Islet of Langerhans (tissue), 1 donor: Measurements from ENCODE around the gene RPUSD1.
"Not testable (repeated sequence)": the region's sequence is repeated elsewhere in the genome, so short reads cannot be mapped to it uniquely, and the experiment has no call there.

Experiments used
- FAIRE-seq: peaks from one replicate; lab custom pipeline; 2011; peaks lifted over from hg19 to GRCh38; lab: Jason Lieb, UNC

RPUSD1 gene

GRCh38 chr16:764848-765487 is 23.2 kb downstream of the RPUSD1 start:
- FAIRE-seq: no peak

DNA sequence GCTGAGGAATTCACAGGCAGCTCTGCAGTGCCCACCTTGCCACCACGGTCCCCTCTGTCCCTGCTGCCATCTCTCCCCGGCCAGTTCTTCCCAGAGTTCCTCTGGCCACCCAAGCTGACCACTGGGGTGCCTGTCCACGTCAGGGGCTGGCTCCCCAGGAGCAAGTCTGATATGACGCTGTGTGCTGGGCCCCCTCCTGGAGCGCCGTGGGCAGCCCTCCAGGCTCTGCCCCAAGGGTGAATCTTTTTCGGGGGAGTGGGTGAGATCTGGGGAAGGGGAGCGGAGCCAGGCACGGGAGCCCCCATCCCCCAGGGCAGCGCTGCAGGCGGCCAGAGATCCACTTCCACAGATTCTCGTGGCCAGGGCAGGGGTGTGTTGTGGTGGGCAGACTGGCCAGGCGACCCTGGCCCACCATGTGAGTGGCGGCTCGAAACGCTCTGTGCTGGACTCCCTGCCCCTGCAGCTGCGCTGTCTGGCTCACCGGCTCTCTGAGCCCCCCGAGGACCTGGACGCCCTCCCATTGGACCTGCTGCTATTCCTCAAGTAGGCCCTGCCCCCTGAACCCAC is 23.9 kb downstream of the RPUSD1 start:
- FAIRE-seq: no peak

GRCh38 chr16:763369-764183 is 24.6 kb downstream of the RPUSD1 start:
- FAIRE-seq: no peak

DNA sequence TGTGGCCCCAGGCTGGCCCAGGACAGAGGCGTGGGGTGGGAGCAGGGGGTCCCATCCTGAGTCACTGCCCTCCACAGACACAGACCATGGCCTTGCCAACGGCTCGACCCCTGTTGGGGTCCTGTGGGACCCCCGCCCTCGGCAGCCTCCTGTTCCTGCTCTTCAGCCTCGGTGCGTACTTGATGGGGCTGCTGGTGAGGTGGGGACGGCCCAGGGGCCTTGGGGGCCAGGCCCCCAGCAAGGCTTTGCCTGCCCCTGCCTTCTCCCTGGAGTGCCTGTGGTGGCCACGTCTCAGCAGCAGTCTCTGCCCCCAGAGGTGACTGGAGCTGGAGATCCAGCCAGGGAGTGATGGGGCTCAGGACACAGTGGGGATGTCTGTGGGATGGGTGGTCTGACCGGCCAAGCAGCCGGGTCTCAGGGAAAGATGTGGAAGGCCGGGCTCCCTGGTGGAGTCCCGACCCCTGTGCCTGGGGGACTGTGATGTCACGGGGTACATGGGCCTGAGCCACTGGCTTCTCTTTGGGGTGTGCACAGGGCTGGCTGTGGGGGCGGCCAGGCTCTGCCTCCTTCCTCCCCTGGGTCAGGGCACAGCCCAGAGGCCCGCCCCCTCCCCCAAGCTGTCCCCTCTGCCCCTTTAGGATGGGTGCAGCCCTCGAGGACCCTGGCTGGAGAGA is 25.4 kb downstream of the RPUSD1 start:
- no peak for FAIRE-seq

DNA sequence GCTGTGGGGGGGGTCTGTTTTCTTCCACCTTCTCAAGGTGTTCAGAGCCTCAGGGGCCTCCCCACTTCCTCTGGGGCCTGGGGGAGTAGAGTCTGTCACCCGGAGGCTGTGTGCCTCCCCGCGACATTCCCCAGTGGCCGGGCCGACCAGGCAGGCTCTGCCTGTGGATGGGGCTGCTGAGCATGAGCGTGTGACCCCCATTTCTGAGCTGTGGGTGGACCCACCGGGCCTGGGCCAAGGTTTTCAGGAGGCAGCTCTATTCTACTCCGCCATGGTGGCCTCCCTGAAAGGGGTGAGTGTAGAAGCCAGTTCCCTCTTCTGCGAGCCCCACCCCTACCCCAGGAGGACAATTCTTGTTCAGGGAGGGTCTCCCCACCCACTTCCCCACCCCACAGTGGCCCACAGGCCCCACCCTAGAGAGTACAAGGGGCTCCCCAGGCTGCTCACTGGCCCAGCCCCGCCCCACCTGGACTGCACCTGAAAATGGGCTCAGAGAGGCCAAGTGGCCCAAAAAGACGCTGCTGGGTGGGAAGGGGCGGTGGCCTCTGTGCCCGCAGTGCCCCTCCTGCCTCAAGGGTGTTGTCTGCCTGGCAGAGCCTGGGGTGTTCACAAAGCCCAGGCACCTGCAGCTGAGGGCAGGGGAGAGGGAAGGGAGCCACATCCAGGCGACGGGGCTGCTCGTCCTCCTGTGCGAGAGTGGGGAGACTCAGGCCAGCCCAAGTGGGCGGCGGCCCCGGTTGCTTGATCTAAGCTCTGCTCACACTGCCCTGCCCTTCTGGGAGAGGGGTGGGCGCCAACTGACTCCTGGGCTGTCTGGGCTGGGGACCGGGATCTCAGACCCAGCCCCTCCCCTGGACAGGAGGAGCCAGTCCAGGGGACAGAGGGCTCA is 26.3 kb downstream of the RPUSD1 start:
- no peak for FAIRE-seq

- no peak for FAIRE-seq
These were observed 27.4 kb downstream of the RPUSD1 start, which contains the start of gene MSLN for GRCh38 chr16:760545-761343. MSLN (plus strand) TSS chr16:760734; CDS start chr16:762681, 1,947 bp downstream.

DNA sequence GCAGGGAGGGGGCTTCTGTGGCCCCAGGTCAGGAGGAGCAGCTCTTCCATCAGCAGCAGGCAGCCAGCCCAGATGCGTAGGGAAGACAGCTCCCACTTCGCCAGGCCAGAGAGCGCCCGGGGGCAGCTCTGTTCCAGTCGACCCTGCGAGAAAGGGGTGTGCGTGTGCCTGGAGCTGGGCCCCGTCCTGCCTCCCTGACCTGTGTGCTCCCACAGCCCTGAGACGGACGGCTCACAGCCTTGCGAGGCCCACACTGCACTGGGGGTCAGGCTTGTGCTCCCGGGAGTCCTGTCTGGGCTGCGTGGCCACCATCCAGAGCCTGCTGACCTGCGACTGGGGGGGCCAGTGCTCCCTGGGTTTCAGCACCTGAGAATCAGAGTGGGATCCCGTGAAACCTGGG is 28.1 kb downstream of the RPUSD1 start:
- FAIRE-seq: no peak

DNA sequence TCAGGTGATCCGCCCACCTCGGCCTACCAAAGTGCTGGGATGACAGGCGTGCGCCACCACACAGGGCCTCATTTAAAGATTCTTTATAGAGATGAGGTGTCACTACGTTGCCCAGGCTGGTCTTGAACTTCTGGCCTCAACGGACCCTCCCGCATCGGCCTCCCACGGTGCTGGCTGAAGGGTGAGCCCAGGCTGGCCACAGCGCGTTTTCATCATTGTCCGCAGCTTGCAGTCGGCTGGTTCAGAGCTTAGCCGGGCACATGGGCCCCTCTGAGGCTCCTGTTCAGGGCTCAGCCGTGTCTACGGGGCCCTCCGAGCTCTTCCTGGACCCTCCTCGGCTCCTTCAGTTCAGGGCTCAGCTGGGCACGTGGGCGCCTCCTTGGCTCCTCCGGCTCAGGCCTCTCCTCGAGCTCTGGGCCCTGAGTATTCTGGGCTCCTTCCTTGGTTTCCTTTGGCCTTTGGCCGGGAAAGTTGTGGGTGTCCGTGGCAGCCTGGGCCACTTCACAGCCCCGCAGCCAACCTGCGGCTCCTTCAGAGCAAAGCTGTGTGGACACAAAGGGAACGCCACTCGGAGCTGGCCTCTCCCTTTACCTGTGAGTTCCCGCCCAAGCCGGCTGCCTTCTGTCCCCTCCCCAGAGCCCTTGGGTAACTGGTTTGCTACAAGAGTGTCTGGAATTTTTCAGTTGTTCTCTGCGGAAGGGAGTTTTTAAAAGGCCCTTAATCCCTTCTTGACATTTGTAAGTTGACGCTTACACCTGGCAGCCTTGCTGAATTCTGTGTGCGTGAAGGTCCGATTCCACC is 28.9 kb downstream of the RPUSD1 start:
- no peak for FAIRE-seq

DNA sequence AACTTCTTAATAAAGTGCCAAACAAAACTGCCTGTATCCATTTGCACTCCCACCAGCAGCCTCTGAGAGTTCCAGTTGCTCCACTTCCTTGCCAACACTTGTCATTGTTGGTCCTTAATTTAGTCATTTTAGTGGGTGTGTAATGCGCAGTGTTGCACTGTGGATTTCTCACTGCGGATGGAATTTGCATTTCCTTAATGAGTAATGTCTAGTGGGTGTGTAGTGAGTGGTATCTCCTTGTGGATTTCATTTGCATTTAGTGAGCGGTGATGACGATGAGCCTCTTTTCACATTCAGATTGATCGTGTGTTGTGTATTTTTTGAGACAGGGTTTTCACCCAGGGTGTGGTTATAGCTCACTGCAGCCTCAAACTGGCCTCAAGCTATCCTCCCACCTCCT is 31.8 kb downstream of the RPUSD1 start:
- no peak for FAIRE-seq

DNA sequence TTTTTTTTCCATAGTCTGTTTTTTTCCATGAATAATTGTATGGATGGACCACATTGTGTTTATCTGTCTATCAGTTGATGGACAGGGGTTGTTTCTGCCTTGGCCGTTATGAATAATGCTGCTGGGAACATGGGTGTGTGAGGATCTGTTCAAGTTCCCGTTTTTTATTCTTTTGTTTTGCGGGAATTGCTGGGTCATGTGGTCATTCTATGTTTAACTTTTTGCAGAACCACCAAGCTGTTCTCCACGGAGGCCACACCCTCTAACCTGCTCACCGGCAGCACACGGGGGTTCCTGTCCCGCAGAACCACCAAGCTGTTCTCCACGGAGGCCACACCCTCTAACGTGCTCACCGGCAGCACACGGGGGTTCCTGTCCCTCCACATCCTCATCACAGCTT is 33.5 kb downstream of the RPUSD1 start:
- no peak for FAIRE-seq

DNA sequence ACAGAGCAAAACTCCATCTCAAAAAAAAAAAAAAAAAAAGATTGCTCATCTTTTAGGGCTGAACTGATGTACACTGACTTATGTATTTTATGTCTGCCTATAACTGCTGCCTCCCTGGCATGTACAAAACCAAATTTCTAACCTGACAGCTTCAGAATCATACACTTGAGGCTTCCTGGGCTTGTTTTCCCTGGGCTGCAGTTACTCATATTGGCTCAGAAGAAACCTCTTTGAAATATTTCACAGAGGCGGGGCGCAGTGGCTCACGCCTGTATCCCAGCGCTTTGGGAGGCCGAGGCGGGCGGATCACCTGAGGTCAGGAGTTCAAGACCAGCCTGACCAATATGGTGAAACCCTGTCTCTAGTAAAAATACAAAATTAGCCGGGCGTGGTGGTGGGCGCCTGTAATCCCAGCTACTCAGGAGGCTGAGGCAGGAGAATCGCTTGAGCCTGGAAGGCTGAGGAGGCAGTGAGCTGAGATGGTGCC is 34.0 kb downstream of the RPUSD1 start:
- not testable (repeated sequence) for FAIRE-seq

- no peak for FAIRE-seq
These were observed 36.2 kb downstream of the RPUSD1 start for GRCh38 chr16:752007-752312.

DNA sequence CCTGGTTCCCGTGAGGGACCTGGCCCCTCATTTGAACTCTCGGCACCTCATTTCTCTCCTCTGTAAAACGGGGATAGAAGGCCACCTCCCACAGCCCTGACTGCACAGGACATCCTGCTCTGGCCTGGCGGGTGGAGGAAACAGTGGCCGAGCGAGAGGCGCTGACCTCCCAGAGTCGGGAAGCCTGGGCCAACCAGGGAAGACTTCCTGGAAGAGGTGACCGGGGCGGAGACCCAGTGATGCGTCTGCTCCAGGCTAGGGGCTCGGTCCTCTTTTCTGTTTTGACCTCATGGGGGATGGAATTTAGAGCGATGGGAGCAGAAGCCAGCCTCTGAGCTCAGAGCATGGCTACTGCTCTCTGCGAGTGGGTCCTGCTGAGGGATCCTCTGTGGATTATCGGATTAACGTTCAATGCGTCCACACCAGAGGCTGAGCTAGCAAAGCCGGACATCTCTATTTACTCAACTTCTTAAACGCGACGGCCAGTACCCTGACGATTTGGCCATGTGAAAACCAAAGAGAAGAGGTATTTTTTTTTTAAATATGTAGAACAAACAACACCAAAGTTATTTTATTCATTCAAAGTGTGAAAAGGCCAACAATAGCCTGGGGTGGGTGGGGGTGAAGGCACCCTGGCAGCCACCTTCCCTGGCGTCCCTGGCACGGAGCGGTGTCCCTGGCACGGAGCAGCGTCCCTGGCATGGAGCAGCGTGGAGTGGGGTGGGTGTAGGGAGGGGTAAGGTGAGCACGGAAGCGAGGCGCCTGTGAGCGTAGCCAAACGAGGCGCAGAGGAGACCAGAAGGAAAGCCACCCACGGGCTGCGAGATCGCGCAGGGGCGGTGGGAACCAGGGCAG is 36.8 kb downstream of the RPUSD1 start:
- no peak for FAIRE-seq

DNA sequence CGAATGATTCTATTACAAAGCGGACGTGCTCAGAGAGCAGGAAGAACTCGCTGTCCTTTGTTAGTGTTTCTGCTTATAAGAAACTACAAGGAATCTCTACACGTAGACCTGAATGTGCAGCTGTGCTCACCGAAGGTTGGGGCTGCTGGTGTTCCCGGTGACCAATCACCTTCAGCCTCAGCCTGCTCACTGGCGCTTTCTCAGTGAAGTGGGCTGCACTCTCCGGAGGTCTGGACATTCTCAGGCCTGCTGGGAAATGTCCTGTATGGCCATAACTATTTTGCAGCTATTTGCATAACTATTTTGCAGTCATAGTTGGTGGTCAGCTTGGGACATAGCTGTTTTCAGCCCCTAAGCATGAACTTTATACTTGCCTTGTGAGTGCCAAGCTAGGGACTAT is 37.7 kb downstream of the RPUSD1 start:
- no peak for FAIRE-seq

GRCh38 chr16:749010-749409 is 39.2 kb downstream of the RPUSD1 start:
- FAIRE-seq: no peak

GRCh38 chr16:747978-748746 is 40.0 kb downstream of the RPUSD1 start:
- FAIRE-seq: no peak

GRCh38 chr16:746637-747036 is 41.5 kb downstream of the RPUSD1 start:
- no peak for FAIRE-seq

DNA sequence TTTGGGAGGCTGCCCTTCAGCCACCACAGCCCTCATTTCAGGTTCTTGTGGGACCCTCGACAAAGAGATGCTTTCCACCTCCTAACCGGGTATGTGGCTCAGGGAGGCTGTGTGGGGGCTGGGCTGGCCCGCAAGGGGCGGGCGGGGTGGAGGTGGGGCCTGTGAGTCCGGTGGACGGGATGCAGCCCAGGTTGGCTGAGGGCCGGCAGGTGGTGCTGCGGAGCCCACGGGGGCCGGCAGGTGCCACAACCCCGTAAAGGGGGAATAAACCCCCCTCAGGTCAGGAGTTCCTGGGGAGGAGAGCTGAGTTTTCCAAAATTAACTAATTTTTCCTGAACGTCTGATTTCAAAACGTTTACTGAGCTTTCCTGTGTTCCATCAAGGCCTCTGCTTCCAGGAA is 42.4 kb downstream of the RPUSD1 start:
- FAIRE-seq: no peak
